ENCODE data around the gene WDR36. TPM values are rescaled to one million over a fixed set of nuclear protein-coding genes. Genes with fewer than 3 reads are reported as not detected.

The WDR36 gene
- total and polyA plus RNA-seq, 9 of the 15 experiments (the other 6 are each of a cell fraction or from before 2014, with no cell fraction given): 25.7 to 68.0 (median 41.5) TPM

- no peaks in the 10 kb centered on the region for H4K20me1 ChIP-seq (replicated peaks; ENCODE audit: control insufficient read depth, insufficient read depth, low read length)
- H3K9me3 ChIP-seq (replicated peaks; ENCODE audit: control insufficient read depth, insufficient read depth, low read depth, low read length): no peaks in the 10 kb centered on the region
- H3K9me1 ChIP-seq (ENCODE audit: control insufficient read depth, insufficient read depth, low read length): no peaks in the 10 kb centered on the region
- DNase-seq (ENCODE audit: extremely low read depth in 1 of 4, low spot score in 3 of 4) (no peak), FAIRE-seq (no peak), ATAC-seq (no peak; the same call in 2 of the 3 replicates)
- CTCF ChIA-PET (ENCODE audit: low intra/inter-chr PET ratio): no interaction called here
- POLR2A ChIA-PET: no interaction called here
- H3K27ac ChIP-seq (ENCODE audit: extremely low read depth, low read depth, low read length): no peak overlapping the region
- BruUV-seq (replicated peaks): no TSS peak
- H3K79me2 ChIP-seq (ENCODE audit: control insufficient read depth, insufficient read depth, low read length): no peaks in the 10 kb centered on the region
- H2AFZ ChIP-seq (ENCODE audit: low read depth, low read length): no peak overlapping the region
- in situ Hi-C loops (cut with MboI): no loop called here
- intact Hi-C loops (cut with micrococcal nuclease): no loop called here
- WGBS (ENCODE audit: insufficient coverage, low coverage, missing lambda C conversion rate): 1% methylated on average over 4 of the region's 4 CpGs
- TF ChIP-seq SMARCA5 (IDR thresholded peaks at IDR 0.05) (no peak), NFIX (CRISPR knock-in tag; IDR thresholded peaks at IDR 0.05; ENCODE audit: low read depth) (no peak), RFX1 (IDR thresholded peaks at IDR 0.05) (no peak), FUS (optimal IDR thresholded peaks at IDR 0.05; ENCODE audit: low read depth, low read length) (no peak), KLF6 (CRISPR knock-in tag; IDR thresholded peaks at IDR 0.05; ENCODE audit: borderline replicate concordance) (no peak), LARP7 (IDR thresholded peaks at IDR 0.05) (no peak), BDP1 (IDR thresholded peaks at IDR 0.05; ENCODE audit: insufficient read depth, insufficient read length) (no peak), HMG20B (CRISPR knock-in tag; IDR thresholded peaks at IDR 0.05) (no peak), CREBBP (IDR thresholded peaks at IDR 0.05; ENCODE audit: low read depth, low read length) (no peak), ZBTB33 (CRISPR knock-in tag; IDR thresholded peaks at IDR 0.05) (no peak), CBX3 (IDR thresholded peaks at IDR 0.05; ENCODE audit: borderline replicate concordance in 1 of 2, low read length in 2 of 2) (no peak), ZBTB2 (IDR thresholded peaks at IDR 0.05) (no peak), KDM5B (IDR thresholded peaks at IDR 0.05; ENCODE audit: insufficient replicate concordance, low read depth, low read length) (no peak), HEY1 (CRISPR knock-in tag; IDR thresholded peaks at IDR 0.05; ENCODE audit: borderline replicate concordance) (no peak), RAD51 (IDR thresholded peaks at IDR 0.05; ENCODE audit: borderline replicate concordance, low read depth) (no peak), ZBTB8A (IDR thresholded peaks at IDR 0.05; ENCODE audit: partially characterized antibody) (no peak), MCM3 (IDR thresholded peaks at IDR 0.05) (no peak), BCL6 (CRISPR knock-in tag; IDR thresholded peaks at IDR 0.05) (no peak)
- no peak overlapping the region for H3K9ac ChIP-seq (ENCODE audit: insufficient read depth in 1 of 2, low read depth in 2 of 2, low read length in 2 of 2)
- no peaks in the 10 kb centered on the region for H3K27me3 ChIP-seq (ENCODE audit: control insufficient read depth in 2 of 2, insufficient read depth in 2 of 2, low read length in 2 of 2)
- no peak overlapping the region for H3K4me2 ChIP-seq (ENCODE audit: insufficient read depth, low read length)
- no peaks in the 10 kb centered on the region; the same call in 2 of the 3 replicates for H3K36me3 ChIP-seq (ENCODE audit: control insufficient read depth, insufficient read depth, low read length)
- H3K4me1 ChIP-seq (replicated peaks in 1 of 2; ENCODE audit: control insufficient read depth in 2 of 2, insufficient read depth in 2 of 2, low read length in 2 of 2): no peaks in the 10 kb centered on the region
- no peak overlapping the region for H3K4me3 ChIP-seq
Measured at GRCh38 chr5:111134087-111134486, 41.9 kb downstream of the WDR36 start.
